Panc1 (cell line): ENCODE data around the gene UBE2O.

ENCODE experiments used
- POLR2AphosphoS5 ChIP-seq: IDR thresholded peaks from 2 replicates; pipeline ENCODE4 v1.6.1; 2012; ENCODE audit warnings: mild to moderate bottlenecking, low read depth, low read length, moderate library complexity
- SIN3A ChIP-seq: IDR thresholded peaks from 2 replicates; pipeline ENCODE4 v1.6.1; 2012; ENCODE audit warnings: low read depth, mild to moderate bottlenecking, low read length, moderate library complexity, borderline replicate concordance; ENCODE audit not compliant: insufficient read depth
- TCF7L2 ChIP-seq: IDR thresholded peaks from 2 replicates; pipeline ENCODE4 v1.6.1; 2011; ENCODE audit warnings: mild to moderate bottlenecking, low read depth, low read length, inconsistent platforms
- TF ChIP-seq, protein P1 (sequence below): fragments of 450-650 bp; IDR thresholded peaks from 2 replicates; pipeline ENCODE4 v1.5.1; 2017; ENCODE audit warnings: mild to moderate bottlenecking
- TF ChIP-seq, protein P2 (sequence below), 2 experiments: IDR thresholded peaks; 2 replicates each; pipeline ENCODE4 v1.6.1; 2011 to 2012; ENCODE audit warnings: low read depth in 2 of 2, control low read depth in 1 of 2, low read length in 1 of 2, mild to moderate bottlenecking in 1 of 2, moderate library complexity in 1 of 2; ENCODE audit not compliant: insufficient read depth in 1 of 2

DNA sequence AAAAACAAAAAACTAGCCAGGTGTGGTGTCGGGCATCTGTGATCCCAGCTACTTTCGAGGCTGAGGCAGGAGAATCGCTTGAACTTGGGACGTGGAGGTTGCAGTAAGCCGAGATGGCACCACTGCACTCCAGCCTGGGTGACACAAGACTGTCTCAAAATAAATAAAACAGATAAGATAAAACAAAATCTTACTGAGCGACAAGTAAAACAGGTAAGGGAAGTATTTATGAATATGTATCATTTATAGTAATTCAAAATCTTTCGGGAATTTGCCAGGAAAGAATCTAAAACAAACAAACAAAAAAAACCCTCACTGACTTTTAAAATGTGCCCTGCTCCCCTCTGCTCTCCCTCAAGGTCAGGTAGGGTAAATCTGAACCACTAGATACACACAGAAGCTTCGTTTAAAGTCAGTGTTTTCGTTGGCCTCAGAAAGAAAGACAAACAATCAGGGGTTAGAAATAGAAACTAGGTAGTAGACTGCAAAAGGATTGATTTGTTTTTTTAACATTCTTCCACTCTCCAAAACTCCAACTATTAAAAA lies 101.4 kb downstream of the UBE2O start:
- TF ChIP-seq, protein P1, sequence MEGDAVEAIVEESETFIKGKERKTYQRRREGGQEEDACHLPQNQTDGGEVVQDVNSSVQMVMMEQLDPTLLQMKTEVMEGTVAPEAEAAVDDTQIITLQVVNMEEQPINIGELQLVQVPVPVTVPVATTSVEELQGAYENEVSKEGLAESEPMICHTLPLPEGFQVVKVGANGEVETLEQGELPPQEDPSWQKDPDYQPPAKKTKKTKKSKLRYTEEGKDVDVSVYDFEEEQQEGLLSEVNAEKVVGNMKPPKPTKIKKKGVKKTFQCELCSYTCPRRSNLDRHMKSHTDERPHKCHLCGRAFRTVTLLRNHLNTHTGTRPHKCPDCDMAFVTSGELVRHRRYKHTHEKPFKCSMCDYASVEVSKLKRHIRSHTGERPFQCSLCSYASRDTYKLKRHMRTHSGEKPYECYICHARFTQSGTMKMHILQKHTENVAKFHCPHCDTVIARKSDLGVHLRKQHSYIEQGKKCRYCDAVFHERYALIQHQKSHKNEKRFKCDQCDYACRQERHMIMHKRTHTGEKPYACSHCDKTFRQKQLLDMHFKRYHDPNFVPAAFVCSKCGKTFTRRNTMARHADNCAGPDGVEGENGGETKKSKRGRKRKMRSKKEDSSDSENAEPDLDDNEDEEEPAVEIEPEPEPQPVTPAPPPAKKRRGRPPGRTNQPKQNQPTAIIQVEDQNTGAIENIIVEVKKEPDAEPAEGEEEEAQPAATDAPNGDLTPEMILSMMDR, result no peak
- TF ChIP-seq SIN3A (no peak), POLR2AphosphoS5 (no peak), TCF7L2 (no peak)
- TF ChIP-seq, protein P2, sequence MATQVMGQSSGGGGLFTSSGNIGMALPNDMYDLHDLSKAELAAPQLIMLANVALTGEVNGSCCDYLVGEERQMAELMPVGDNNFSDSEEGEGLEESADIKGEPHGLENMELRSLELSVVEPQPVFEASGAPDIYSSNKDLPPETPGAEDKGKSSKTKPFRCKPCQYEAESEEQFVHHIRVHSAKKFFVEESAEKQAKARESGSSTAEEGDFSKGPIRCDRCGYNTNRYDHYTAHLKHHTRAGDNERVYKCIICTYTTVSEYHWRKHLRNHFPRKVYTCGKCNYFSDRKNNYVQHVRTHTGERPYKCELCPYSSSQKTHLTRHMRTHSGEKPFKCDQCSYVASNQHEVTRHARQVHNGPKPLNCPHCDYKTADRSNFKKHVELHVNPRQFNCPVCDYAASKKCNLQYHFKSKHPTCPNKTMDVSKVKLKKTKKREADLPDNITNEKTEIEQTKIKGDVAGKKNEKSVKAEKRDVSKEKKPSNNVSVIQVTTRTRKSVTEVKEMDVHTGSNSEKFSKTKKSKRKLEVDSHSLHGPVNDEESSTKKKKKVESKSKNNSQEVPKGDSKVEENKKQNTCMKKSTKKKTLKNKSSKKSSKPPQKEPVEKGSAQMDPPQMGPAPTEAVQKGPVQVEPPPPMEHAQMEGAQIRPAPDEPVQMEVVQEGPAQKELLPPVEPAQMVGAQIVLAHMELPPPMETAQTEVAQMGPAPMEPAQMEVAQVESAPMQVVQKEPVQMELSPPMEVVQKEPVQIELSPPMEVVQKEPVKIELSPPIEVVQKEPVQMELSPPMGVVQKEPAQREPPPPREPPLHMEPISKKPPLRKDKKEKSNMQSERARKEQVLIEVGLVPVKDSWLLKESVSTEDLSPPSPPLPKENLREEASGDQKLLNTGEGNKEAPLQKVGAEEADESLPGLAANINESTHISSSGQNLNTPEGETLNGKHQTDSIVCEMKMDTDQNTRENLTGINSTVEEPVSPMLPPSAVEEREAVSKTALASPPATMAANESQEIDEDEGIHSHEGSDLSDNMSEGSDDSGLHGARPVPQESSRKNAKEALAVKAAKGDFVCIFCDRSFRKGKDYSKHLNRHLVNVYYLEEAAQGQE (IDR thresholded peaks at IDR 0.05; ENCODE audit: insufficient read depth in 1 of 2, low read depth in 2 of 2, low read length in 1 of 2), result no peak
